Femur (tissue), 1 donor: ENCODE measurements around the gene SLC27A6.

Source experiments
- DNase-seq: peaks from one replicate; pipeline ENCODE4 v3.0.0-alpha.2; 2017

SLC27A6 gene

GRCh38 chr5:129073111-129073510 is 107.8 kb downstream of the SLC27A6 start:
- peak; percentile 22 for DNase-seq

- DNase-seq, result no peak
These were observed 109.6 kb downstream of the SLC27A6 start for GRCh38 chr5:129074903-129075302.

- DNase-seq, result no peak
These were observed 112.3 kb downstream of the SLC27A6 start for GRCh38 chr5:129077433-129078075.

- DNase-seq, result no peak
These were observed 113.0 kb downstream of the SLC27A6 start for GRCh38 chr5:129078247-129078646.

GRCh38 chr5:129078660-129079059 is 113.4 kb downstream of the SLC27A6 start:
- DNase-seq, result no peak

GRCh38 chr5:129079496-129079895 is 114.2 kb downstream of the SLC27A6 start:
- no peak for DNase-seq

- DNase-seq, result no peak
These were observed 115.5 kb downstream of the SLC27A6 start for GRCh38 chr5:129080766-129081165.

GRCh38 chr5:129082225-129083136 is 117.2 kb downstream of the SLC27A6 start:
- DNase-seq, result no peak
